OCI-LY1 (cell line): ENCODE measurements around the gene MADD.

ENCODE experiments used
- EZH2 ChIP-seq: fragments of 200-600 bp; sonication (generic), shearing (Covaris generic); IDR thresholded peaks from 2 replicates; pipeline ENCODE4 v1.8.0; 2017; ENCODE audit warnings: borderline replicate concordance, mixed run types, mild to moderate bottlenecking, antibody characterized with exemption, low read length, moderate library complexity, mixed read lengths
- TF ChIP-seq, protein P1 (sequence below): fragments of 200-600 bp; sonication (generic), shearing (Covaris generic); IDR thresholded peaks from 2 replicates; pipeline ENCODE4 v1.5.1; 2017; ENCODE audit warnings: mild to moderate bottlenecking, antibody characterized with exemption, low read length, moderate library complexity, mixed read lengths

DNA sequence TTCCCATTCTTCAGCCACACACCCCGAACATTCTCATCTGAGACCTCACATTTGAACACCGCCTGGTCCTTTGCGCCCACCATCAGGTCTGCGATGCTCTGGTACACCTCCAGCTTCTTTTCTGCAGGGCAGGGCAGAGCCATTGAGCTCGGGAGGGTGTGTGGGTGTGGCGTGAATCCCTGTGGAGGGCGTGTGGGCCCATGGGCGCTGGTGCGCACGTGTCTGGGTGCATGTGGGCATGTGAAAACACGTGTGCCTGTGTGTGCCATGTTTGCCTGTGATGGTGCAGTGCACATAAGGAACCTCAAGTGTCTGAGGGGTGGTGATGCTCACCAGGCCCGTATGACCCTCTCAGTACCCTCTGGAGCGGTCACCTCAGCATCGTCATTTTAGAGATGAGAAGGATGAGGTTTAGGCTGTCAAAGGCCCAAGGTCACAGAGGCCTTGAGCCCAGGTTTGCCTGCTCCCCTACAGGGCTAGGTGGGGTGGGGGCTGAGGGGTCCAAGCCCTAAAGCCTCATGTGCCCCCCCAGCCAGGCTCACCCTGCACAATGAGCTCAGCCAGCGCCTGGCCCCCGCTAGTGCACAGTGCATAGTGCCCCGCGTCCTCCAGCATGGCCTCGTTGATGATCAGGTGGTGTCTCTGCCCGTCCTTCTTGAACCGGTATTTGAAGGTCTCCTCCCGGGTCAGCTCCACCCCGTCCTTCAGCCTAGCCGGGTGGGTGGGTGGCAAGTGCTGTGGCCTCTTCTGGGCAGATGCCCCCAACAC lies 72.3 kb downstream of the MADD start:
- TF ChIP-seq EZH2: no peak
- TF ChIP-seq, protein P1, sequence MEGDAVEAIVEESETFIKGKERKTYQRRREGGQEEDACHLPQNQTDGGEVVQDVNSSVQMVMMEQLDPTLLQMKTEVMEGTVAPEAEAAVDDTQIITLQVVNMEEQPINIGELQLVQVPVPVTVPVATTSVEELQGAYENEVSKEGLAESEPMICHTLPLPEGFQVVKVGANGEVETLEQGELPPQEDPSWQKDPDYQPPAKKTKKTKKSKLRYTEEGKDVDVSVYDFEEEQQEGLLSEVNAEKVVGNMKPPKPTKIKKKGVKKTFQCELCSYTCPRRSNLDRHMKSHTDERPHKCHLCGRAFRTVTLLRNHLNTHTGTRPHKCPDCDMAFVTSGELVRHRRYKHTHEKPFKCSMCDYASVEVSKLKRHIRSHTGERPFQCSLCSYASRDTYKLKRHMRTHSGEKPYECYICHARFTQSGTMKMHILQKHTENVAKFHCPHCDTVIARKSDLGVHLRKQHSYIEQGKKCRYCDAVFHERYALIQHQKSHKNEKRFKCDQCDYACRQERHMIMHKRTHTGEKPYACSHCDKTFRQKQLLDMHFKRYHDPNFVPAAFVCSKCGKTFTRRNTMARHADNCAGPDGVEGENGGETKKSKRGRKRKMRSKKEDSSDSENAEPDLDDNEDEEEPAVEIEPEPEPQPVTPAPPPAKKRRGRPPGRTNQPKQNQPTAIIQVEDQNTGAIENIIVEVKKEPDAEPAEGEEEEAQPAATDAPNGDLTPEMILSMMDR: no peak
